ENCODE measurements around the gene GBA2. TPM values are rescaled to one million over a fixed set of nuclear protein-coding genes. Genes with fewer than 3 reads are reported as not detected.

The GBA2 gene
- polyA plus RNA-seq, 1 of the 3 experiments (the other 2 are of a cell fraction), result 71.5 TPM

DNA sequence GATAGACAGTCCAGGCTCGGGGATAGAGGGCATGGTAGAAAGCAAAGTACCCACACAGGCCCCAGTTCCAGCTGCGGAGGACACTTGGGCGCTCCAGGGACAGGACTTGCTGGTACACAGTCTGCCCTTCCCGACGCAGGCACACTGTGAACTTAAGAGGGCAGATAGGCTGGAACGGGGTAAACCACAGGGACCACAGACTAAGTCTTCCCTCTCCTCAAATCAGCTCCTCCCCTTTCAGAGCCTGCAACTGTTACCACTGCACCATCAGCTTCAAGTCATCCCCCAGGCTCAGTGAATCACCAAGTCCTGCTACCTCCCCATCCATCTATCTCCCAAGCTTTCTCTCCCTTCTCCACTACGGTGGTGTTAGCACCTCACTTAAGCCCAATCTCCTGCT, 7.3 kb downstream of the GBA2 start:
- no peaks in the 10 kb centered on the region for H3K27me3 ChIP-seq (ENCODE audit: insufficient read depth)

More for the DNA sequence above, 7.3 kb downstream of the GBA2 start:
- Histone ChIP-seq H3K27ac (ENCODE audit: low read depth in 2 of 2, low read length in 1 of 2) (no peak overlapping the region), H3F3A (replicated peaks; ENCODE audit: insufficient read depth) (peaks cover 25% of the 10 kb centered on the region), H3K79me2 (ENCODE audit: insufficient read depth) (peaks cover 54% of the 10 kb centered on the region), H3K4me2 (no peak overlapping the region), H3K9me3 (no peaks in the 10 kb centered on the region), H3K9me2 (no peaks in the 10 kb centered on the region), H3K4me1 (ENCODE audit: control insufficient read depth in 1 of 2, insufficient read depth in 2 of 2, low read depth in 1 of 2, low read length in 1 of 2) (peaks cover 7 to 12% of the 10 kb centered on the region in 2 experiments; a peak in 2 of 4 replicates), H3K36me3 (replicated peaks in 1 of 2; ENCODE audit: control insufficient read depth in 1 of 2, insufficient read depth in 2 of 2, low read length in 1 of 2) (peaks cover 67 to 76% of the 10 kb centered on the region in 2 experiments), H4K20me1 (ENCODE audit: insufficient read depth) (peaks cover 17% of the 10 kb centered on the region), H3K4me3 (ENCODE audit: low read depth in 2 of 2, low read length in 1 of 2) (no peak overlapping the region), H2AFZ (ENCODE audit: low read depth) (no peak overlapping the region), H3K9ac (no peak overlapping the region)
- whole genome bisulfite sequencing (ENCODE audit: low lambda C conversion rate), result 95% methylated on average over 7 of the region's 7 CpGs
- TF ChIP-seq, protein P1, sequence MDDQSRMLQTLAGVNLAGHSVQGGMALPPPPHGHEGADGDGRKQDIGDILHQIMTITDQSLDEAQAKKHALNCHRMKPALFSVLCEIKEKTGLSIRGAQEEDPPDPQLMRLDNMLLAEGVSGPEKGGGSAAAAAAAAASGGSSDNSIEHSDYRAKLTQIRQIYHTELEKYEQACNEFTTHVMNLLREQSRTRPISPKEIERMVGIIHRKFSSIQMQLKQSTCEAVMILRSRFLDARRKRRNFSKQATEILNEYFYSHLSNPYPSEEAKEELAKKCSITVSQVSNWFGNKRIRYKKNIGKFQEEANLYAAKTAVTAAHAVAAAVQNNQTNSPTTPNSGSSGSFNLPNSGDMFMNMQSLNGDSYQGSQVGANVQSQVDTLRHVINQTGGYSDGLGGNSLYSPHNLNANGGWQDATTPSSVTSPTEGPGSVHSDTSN (IDR thresholded peaks at IDR 0.05), result no peak
- TF ChIP-seq TCF12 (IDR thresholded peaks at IDR 0.05), result no peak
- no peak for TF ChIP-seq REST (IDR thresholded peaks at IDR 0.05; ENCODE audit: low read depth, low read length)
- TF ChIP-seq TEAD4 (IDR thresholded peaks at IDR 0.05; ENCODE audit: borderline replicate concordance, insufficient read depth), result no peak
- no peak for TF ChIP-seq ELF1 (IDR thresholded peaks at IDR 0.05)
- no peak for TF ChIP-seq FOXM1 (IDR thresholded peaks at IDR 0.05; ENCODE audit: low read depth)
- no peak for TF ChIP-seq MXI1 (IDR thresholded peaks at IDR 0.05; ENCODE audit: low read depth, low read length)
- no peak for TF ChIP-seq GATA2 (CRISPR knock-in tag; IDR thresholded peaks at IDR 0.05)
- no peak for TF ChIP-seq FOXJ3 (CRISPR knock-in tag; IDR thresholded peaks at IDR 0.05)
- no peak for TF ChIP-seq YY1 (IDR thresholded peaks at IDR 0.05; ENCODE audit: low read depth)
- TF ChIP-seq, protein P2, sequence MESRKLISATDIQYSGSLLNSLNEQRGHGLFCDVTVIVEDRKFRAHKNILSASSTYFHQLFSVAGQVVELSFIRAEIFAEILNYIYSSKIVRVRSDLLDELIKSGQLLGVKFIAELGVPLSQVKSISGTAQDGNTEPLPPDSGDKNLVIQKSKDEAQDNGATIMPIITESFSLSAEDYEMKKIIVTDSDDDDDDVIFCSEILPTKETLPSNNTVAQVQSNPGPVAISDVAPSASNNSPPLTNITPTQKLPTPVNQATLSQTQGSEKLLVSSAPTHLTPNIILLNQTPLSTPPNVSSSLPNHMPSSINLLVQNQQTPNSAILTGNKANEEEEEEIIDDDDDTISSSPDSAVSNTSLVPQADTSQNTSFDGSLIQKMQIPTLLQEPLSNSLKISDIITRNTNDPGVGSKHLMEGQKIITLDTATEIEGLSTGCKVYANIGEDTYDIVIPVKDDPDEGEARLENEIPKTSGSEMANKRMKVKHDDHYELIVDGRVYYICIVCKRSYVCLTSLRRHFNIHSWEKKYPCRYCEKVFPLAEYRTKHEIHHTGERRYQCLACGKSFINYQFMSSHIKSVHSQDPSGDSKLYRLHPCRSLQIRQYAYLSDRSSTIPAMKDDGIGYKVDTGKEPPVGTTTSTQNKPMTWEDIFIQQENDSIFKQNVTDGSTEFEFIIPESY (IDR thresholded peaks at IDR 0.05; ENCODE audit: borderline replicate concordance, low read depth), result no peak
- TF ChIP-seq EZH2phosphoT487 (IDR thresholded peaks at IDR 0.05; ENCODE audit: borderline replicate concordance, low read depth), result no peak
- TF ChIP-seq NFIC (IDR thresholded peaks at IDR 0.05; ENCODE audit: borderline replicate concordance), result no peak
- no peak for TF ChIP-seq RFX5 (IDR thresholded peaks at IDR 0.05; ENCODE audit: low read length)
- no peak for TF ChIP-seq RAD21 (IDR thresholded peaks at IDR 0.05; ENCODE audit: low read length)
- no peak for TF ChIP-seq NRF1 (IDR thresholded peaks at IDR 0.05; ENCODE audit: low read depth, low read length)
- TF ChIP-seq SMC3 (IDR thresholded peaks at IDR 0.05; ENCODE audit: low read depth, low read length), result no peak
- TF ChIP-seq POLR2AphosphoS5 (IDR thresholded peaks at IDR 0.05; ENCODE audit: low read depth, low read length), result no peak
- no peak for TF ChIP-seq RXRA (IDR thresholded peaks at IDR 0.05; ENCODE audit: borderline replicate concordance, low read depth)
- no peak for DNase-seq
- ChIA-PET POLR2A (no interaction called here), CTCF (interaction anchor here (0.6 to 3.2 kb wide), 5 partner anchors 8 to 1499 kb away, joined by 3 to 17 read pairs (median 4); partner anchors contain the start of genes CCDC107, CREB3, RMRP and TLN1)

Data from SK-N-SH (cell line).